ENCODE data around the gene RGS2. TPM values are rescaled to one million over a fixed set of nuclear protein-coding genes. Genes with fewer than 3 reads are reported as not detected.

RGS2 gene
- total and polyA plus RNA-seq, 2 of the 4 experiments (the other 2 are of a cell fraction), result 13.5 to 19.7 TPM

GRCh38 chr1:192861860-192862259 lies 53.0 kb downstream of the RGS2 start:
- Histone ChIP-seq H2BK120ac (ENCODE audit: low read depth, low read length) (no peak overlapping the region), H3K4ac (ENCODE audit: low read depth, low read length) (no peak overlapping the region), H3K23ac (ENCODE audit: low read depth, low read length) (no peak overlapping the region), H3K36me3 (ENCODE audit: control insufficient read depth, insufficient read depth, low read length) (no peaks in the 10 kb centered on the region), H2BK20ac (ENCODE audit: low read depth, low read length) (no peak overlapping the region), H4K5ac (ENCODE audit: low read depth, low read length) (no peak overlapping the region), H4K20me1 (ENCODE audit: insufficient read depth, low read length) (no peaks in the 10 kb centered on the region), H3K4me2 (ENCODE audit: low read depth, low read length) (no peak overlapping the region), H3K79me1 (ENCODE audit: low read depth in 1 of 2, low read length in 2 of 2) (no peaks in the 10 kb centered on the region), H3K27me3 (ENCODE audit: control insufficient read depth, insufficient read depth, low read length) (no peaks in the 10 kb centered on the region), H3K4me1 (ENCODE audit: control insufficient read depth, insufficient read depth, low read length) (no peaks in the 10 kb centered on the region), H3K4me3 (ENCODE audit: insufficient read depth, low read depth, low read length) (no peak overlapping the region), H2BK15ac (ENCODE audit: low read depth, low read length) (no peak overlapping the region), H2AK9ac (replicated peaks; ENCODE audit: low read depth, low read length, poor library complexity) (no peak overlapping the region), H3K18ac (ENCODE audit: low read depth, low read length) (no peak overlapping the region), H2BK5ac (ENCODE audit: low read depth, low read length, poor library complexity, severe bottlenecking) (no peak overlapping the region), H2AK5ac (ENCODE audit: low read depth, low read length) (no peak overlapping the region), H3K9ac (ENCODE audit: low read depth, low read length) (no peak overlapping the region), H4K91ac (ENCODE audit: insufficient read depth, low read depth, low read length) (no peak overlapping the region), H4K8ac (ENCODE audit: low read depth in 2 of 2, low read length in 2 of 2) (no peak overlapping the region), H2AFZ (replicated peaks; ENCODE audit: low read length, poor library complexity) (no peak overlapping the region), H3K14ac (replicated peaks; ENCODE audit: low read depth, low read length) (no peak overlapping the region), H3K9me1 (ENCODE audit: insufficient read depth, low read length) (no peaks in the 10 kb centered on the region), H3K56ac (ENCODE audit: extremely low read depth, insufficient read depth, low read length) (no peak overlapping the region), H3K27ac (ENCODE audit: insufficient read depth, low read length) (no peak overlapping the region), H3K9me3 (ENCODE audit: control insufficient read depth, insufficient read depth, low read length) (no peaks in the 10 kb centered on the region)
- dilution Hi-C loops (cut with HindIII; ENCODE audit: low sequenced_read_pairs, unreplicated experiment) (no loop called here), intact Hi-C loops (cut with micrococcal nuclease) (no loop called here), in situ Hi-C loops (cut with MboI; ENCODE audit: low sequenced_read_pairs) (no loop called here)
- CTCF ChIA-PET, result interaction anchor here (0.7 kb wide), 1 partner anchor 9 kb away, joined by 4 read pairs; no protein-coding TSS in a partner anchor
- BruUV-seq (replicated peaks), result no TSS peak
- POLR2A ChIA-PET (ENCODE audit: unreplicated experiment), result no interaction called here
- no peak for TF ChIP-seq RAD21 (IDR thresholded peaks at IDR 0.05; ENCODE audit: low read length)
- WGBS, 2 experiments (ENCODE audit: extremely low coverage in 2 of 2, insufficient read length in 1 of 2), result no CpG with 5 or more reads among the region's 4 CpGs
- ATAC-seq (ENCODE audit: low read depth), result no peak
- DNase-seq, result no peak

Other genes starting within 250 kb of the RGS2 start
- gene RGS1, start 233.3 kb upstream of the RGS2 start, total RNA-seq (2012; rRNA removed), result not detected in 2 replicates
- not detected in 2 replicates for gene RGS1, start 233.3 kb upstream of the RGS2 start, polyA plus RNA-seq (2012; rRNA removed)
- gene RGS13, start 172.9 kb upstream of the RGS2 start, total RNA-seq (2012; rRNA removed), result not detected in 2 replicates
- gene RGS13, start 172.9 kb upstream of the RGS2 start, polyA plus RNA-seq (2012; rRNA removed), result not detected in 2 replicates